Smooth muscle cell (in vitro differentiated cells): ENCODE results near the gene TCTN1. TPM values are rescaled to one million over a fixed set of nuclear protein-coding genes. Genes with fewer than 3 reads are reported as not detected.
A peak's percentile ranks its signal among the peaks of the same experiment; 100 is the strongest.

ENCODE experiments used
- DNase-seq: peaks from one replicate; lab custom pipeline; 2025; ENCODE audit not compliant: unreplicated experiment; lab: John Stamatoyannopoulos, UW
- H2AFZ ChIP-seq: fragments of 200-600 bp; sonication (generic); 2 replicates; pipeline ENCODE4 v1.6.0; 2016; ENCODE audit warnings: antibody characterized with exemption, low read depth, mild to moderate bottlenecking
- H3F3A ChIP-seq: fragments of 200-600 bp; sonication (generic); 2 replicates; pipeline ENCODE4 v1.6.0; 2017; ENCODE audit warnings: antibody characterized with exemption, low read depth
- H3K27ac ChIP-seq: fragments of 200-600 bp; sonication (generic); 2 replicates; pipeline ENCODE4 v1.5.1; 2016; ENCODE audit warnings: low read depth, mild to moderate bottlenecking
- H3K27me3 ChIP-seq: fragments of 200-600 bp; sonication (generic); 2 replicates; pipeline ENCODE4 v1.6.1; 2016; ENCODE audit warnings: low read depth, mild to moderate bottlenecking
- H3K36me3 ChIP-seq: fragments of 200-600 bp; sonication (generic); 2 replicates; pipeline ENCODE4 v1.5.1; 2016; ENCODE audit warnings: low read depth
- H3K4me1 ChIP-seq: fragments of 200-600 bp; sonication (generic); 2 replicates; pipeline ENCODE4 v1.5.1; 2016; ENCODE audit warnings: low read depth
- H3K4me2 ChIP-seq: fragments of 200-600 bp; sonication (generic); 2 replicates; pipeline ENCODE4 v1.6.0; 2016; ENCODE audit warnings: mild to moderate bottlenecking
- H3K4me3 ChIP-seq: fragments of 200-600 bp; sonication (generic); 2 replicates; pipeline ENCODE4 v1.5.1; 2016; ENCODE audit warnings: mild to moderate bottlenecking
- H3K79me2 ChIP-seq: fragments of 200-600 bp; sonication (generic); 2 replicates; pipeline ENCODE4 v1.6.0; 2016; ENCODE audit warnings: low read depth, mild to moderate bottlenecking
- H3K9ac ChIP-seq: fragments of 200-600 bp; sonication (generic); 2 replicates; pipeline ENCODE4 v1.6.0; 2016; ENCODE audit warnings: low read depth
- H3K9me3 ChIP-seq: fragments of 200-600 bp; sonication (generic); replicated peaks from 2 replicates; pipeline ENCODE4 v1.5.1; 2016; ENCODE audit warnings: low read depth
- H4K20me1 ChIP-seq: fragments of 200-600 bp; sonication (generic); 2 replicates; pipeline ENCODE4 v1.6.0; 2016; ENCODE audit warnings: low read depth
- CTCF ChIP-seq: fragments of 200-600 bp; sonication (generic); IDR thresholded peaks from 2 replicates; pipeline ENCODE4 v1.5.1; 2017; ENCODE audit warnings: borderline replicate concordance, mild to moderate bottlenecking, antibody characterized with exemption; ENCODE audit not compliant: insufficient read depth, poor library complexity, severe bottlenecking
- WGBS: methylation state at CpG from one replicate; pipeline ENCODE4 v1.1.7; 2016; ENCODE audit warnings: low lambda C conversion rate; 5-methylcytosine and 5-hydroxymethylcytosine counted together
- polyA plus RNA-seq: library from polyadenylated mRNA; unstranded; fragments of >200 nt; fragmentation: Nextera tagmentation; extraction: Ambion mirVana; gene quantifications from 2 replicates; pipeline ENCODE4 v1.2.1, GENCODE V29; 2016
- total RNA-seq: library from RNA; depleted of rRNA; stranded (reverse); fragments of >200 nt; gene quantifications from 2 replicates; pipeline ENCODE4 v1.2.3, GENCODE V29; 2014

TCTN1 gene
- total and polyA plus RNA-seq, 2 experiments from 2014 or later: 22.5 to 28.4 TPM

- DNase-seq: no peak
- no peak overlapping the region for H3K4me2 ChIP-seq
- no peaks in the 10 kb centered on the region for H3K27me3 ChIP-seq
- no peaks in the 10 kb centered on the region for H3K79me2 ChIP-seq
- H3K27ac ChIP-seq: no peak overlapping the region
- no peaks in the 10 kb centered on the region for H3K36me3 ChIP-seq
- H3F3A ChIP-seq: no peaks in the 10 kb centered on the region
- H3K9me3 ChIP-seq: no peaks in the 10 kb centered on the region
- H3K4me3 ChIP-seq: no peak overlapping the region
- WGBS: 92% methylated on average over 8 of the region's 8 CpGs
- H3K4me1 ChIP-seq: no peaks in the 10 kb centered on the region
- no peaks in the 10 kb centered on the region for H4K20me1 ChIP-seq
- no peak for TF ChIP-seq CTCF
- no peak overlapping the region for H2AFZ ChIP-seq
- H3K9ac ChIP-seq: no peak overlapping the region
Measured at GRCh38 chr12:110606253-110606611, 7.7 kb upstream of the TCTN1 start.

GRCh38 chr12:110613071-110613770 lies 708 bp upstream of the TCTN1 start:
- peak overlapping the region; percentile 64 for H3K4me3 ChIP-seq
- H3K4me1 ChIP-seq: peaks cover 9% of the 10 kb centered on the region
- peak overlapping the region; percentile 96 for H3K4me2 ChIP-seq
- H3K9ac ChIP-seq: peak overlapping the region; percentile 53
- peak overlapping the region; percentile 97 for H2AFZ ChIP-seq
- H3F3A ChIP-seq: no peaks in the 10 kb centered on the region
- H4K20me1 ChIP-seq: no peaks in the 10 kb centered on the region
- no peak for DNase-seq
- no peak overlapping the region for H3K27ac ChIP-seq
- no peaks in the 10 kb centered on the region for H3K9me3 ChIP-seq
- no peaks in the 10 kb centered on the region for H3K27me3 ChIP-seq
- H3K79me2 ChIP-seq: peaks cover 3% of the 10 kb centered on the region
- H3K36me3 ChIP-seq: no peaks in the 10 kb centered on the region
- WGBS: 89% methylated on average over 22 of the region's 23 CpGs
- TF ChIP-seq CTCF: no peak

GRCh38 chr12:110615171-110615570 lies 1.2 kb downstream of the TCTN1 start:
- Histone ChIP-seq H3K4me1 (peaks cover 9% of the 10 kb centered on the region), H3K79me2 (peaks cover 3% of the 10 kb centered on the region), H3K4me3 (no peak overlapping the region), H3K9me3 (no peaks in the 10 kb centered on the region), H3F3A (no peaks in the 10 kb centered on the region), H3K27ac (no peak overlapping the region), H3K4me2 (no peak overlapping the region), H4K20me1 (no peaks in the 10 kb centered on the region), H3K27me3 (no peaks in the 10 kb centered on the region), H3K9ac (no peak overlapping the region), H2AFZ (no peak overlapping the region), H3K36me3 (no peaks in the 10 kb centered on the region)
- no peak for DNase-seq
- TF ChIP-seq CTCF: no peak
- WGBS: 95% methylated on average over 8 of the region's 8 CpGs

- WGBS: 98% methylated on average over 5 of the region's 5 CpGs
- Histone ChIP-seq H4K20me1 (no peaks in the 10 kb centered on the region), H2AFZ (no peak overlapping the region), H3K9me3 (no peaks in the 10 kb centered on the region), H3K79me2 (peaks cover 3% of the 10 kb centered on the region), H3K9ac (no peak overlapping the region), H3K27me3 (no peaks in the 10 kb centered on the region), H3K36me3 (no peaks in the 10 kb centered on the region), H3K4me3 (no peak overlapping the region), H3K4me1 (peaks cover 9% of the 10 kb centered on the region), H3K27ac (no peak overlapping the region), H3K4me2 (no peak overlapping the region), H3F3A (no peaks in the 10 kb centered on the region)
- no peak for TF ChIP-seq CTCF
- no peak for DNase-seq
Measured at GRCh38 chr12:110616471-110617115, 2.7 kb downstream of the TCTN1 start.
